Bronchial smooth muscle cell (primary cell): ENCODE results near the gene KRTAP6-2. TPM values are rescaled to one million over a fixed set of nuclear protein-coding genes. Genes with fewer than 3 reads are reported as not detected.

ENCODE experiments used
- total RNA-seq: library from RNA; depleted of rRNA; stranded (reverse); fragments of >200 nt; gene quantifications from 2 replicates; pipeline ENCODE4 v1.2.1, GENCODE V29; 2014

The KRTAP6-2 gene, protein sequence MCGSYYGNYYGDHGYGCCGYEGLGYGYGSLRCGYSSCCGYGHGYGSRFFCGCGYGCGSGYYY
- not detected in 2 replicates for total RNA-seq

DNA sequence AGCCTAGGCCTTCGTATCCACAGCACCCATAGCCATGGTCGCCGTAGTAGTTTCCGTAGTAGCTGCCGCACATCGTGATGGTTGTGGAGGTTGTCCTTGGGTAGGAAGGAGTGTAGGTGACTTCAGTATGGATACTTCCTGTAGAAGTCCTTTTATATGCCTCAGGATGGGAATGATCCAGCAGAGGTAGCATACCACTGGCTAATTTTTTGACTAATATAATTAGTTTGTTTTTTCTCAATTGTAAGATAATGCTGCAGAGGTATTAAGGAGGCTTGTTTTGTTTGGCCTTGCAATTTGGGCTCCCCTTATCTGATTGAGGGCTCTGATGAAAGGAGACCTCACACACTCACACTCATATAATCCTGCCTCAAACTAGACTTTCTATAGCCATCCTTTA lies at the start of gene KRTAP6-2:
KRTAP6-2 (minus strand) TSS at position 101 of the 400 bp plus-strand sequence; CDS start at position 73, 28 bp downstream.

DNA sequence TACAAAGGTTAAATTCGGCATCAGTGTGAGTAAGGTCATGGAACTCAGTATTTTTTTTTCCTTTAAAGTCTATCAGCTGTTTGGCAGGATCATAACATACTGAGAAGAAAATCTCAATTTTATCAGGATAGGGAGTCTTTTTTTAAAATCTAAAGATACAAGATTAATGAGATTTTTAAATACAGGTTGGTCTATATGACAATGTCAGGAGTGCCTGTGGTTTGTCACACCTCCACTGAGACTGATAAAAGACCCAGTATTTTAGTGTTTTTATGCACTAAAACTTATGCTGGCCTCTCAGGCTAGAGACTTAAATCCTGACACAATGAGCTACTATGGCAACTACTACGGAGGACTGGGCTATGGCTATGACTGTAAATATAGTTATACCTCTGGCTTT lies 43.9 kb upstream of the KRTAP6-2 start, which contains the start of gene KRTAP20-3:
KRTAP20-3 (plus strand) TSS at position 301 of the 400 bp plus-strand sequence.

DNA sequence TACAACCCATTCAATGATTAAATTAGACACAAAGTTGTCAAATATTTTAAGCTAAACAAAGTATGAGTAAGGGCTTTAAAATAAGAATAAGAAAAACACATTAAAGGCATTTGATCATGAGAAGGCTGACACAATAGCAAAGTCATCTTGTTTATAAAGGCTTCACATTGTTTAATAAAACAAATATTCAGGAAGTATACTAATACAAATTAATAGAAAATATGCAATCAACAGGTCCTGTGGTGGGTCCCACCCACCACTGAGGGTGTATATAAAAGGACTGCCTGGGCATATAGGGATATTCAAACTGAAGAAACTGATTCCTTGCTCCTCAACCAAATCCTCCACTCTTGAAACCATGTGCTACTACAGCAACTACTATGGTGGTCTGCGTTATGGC lies 36.2 kb upstream of the KRTAP6-2 start, which contains the start of gene KRTAP20-2:
KRTAP20-2 (plus strand) TSS at position 301 of the 400 bp plus-strand sequence; CDS start at position 359, 58 bp downstream.

DNA sequence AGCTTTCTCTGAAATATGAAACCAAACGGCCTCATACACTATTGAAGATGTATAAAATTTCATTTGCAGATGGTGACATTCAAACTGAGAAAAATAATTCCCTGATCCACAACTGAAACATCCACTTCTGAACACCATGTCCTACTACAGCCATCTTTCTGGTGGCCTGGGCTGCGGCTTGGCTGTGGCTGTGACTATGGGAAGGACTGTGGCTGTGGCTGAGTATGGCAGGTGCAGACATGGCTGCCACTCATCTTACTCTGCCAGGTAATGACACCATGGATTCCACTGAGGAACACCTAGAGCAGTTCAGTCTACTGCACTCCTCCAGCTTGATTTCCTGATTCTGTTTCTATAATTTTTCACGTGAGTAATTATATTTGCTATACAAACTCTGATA lies 21.8 kb upstream of the KRTAP6-2 start, which contains the start of gene KRTAP20-4:
KRTAP20-4 (plus strand) TSS at position 106 of the 400 bp plus-strand sequence.

DNA sequence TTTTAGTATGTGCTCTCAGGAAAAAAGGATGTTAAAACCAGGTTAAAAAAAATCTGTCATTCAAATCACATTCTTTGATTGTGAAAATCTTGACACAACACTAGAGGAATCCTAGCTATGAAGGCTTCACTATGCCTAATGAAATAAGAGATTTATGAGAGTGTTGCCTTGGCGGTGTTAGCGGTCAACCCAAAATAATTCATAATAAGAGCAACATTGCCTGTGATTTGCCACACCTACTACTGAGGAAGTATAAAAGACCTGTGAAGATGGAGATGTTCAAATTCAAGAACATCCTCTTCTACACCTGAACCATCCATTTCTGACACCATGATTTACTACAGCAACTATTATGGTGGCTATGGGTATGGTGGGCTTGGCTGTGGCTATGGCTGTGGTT lies 17.4 kb upstream of the KRTAP6-2 start, which contains the start of gene KRTAP20-1:
KRTAP20-1 (plus strand) TSS at position 301 of the 400 bp plus-strand sequence; CDS start at position 331, 30 bp downstream.

DNA sequence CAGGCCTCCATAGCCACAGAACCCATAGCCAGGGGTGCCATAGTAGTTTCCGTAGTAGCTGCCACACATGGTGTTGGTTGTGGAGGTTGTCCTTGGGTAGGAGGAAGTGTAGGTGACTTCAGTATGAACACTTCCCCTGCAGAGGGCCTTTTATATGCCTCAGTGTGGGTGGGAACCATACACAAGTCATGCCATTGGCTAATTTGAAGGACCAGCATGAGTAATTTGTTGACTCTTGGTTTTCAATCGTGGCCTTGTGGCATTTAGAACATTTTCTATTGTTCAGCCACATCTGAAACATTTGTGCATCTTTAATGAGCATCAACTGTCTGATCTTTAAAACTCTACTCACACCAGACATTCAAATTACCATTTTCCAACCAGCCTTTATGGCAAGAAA lies 15.1 kb upstream of the KRTAP6-2 start, which contains the start of gene KRTAP6-1:
KRTAP6-1 (minus strand) TSS at position 95 of the 400 bp plus-strand sequence; CDS start at position 69, 26 bp downstream.

DNA sequence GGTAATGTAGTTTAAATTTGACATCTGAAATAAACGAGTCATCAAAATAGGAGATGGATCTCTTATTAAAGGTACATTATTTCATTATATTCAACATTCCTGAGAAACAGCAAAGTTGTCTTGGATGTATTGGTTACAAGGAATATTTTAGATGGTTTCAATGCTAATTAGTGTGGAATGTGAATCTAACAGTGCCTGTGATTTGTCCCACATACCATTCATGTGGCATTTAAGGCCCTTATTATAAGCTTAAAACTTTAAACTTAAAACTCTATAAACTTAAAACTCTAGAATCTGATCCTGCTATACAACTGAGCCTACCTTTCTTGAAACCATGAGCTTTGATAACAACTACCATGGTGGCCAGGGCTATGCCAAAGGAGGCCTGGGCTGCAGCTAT lies 2.1 kb upstream of the KRTAP6-2 start, which contains the start of gene KRTAP22-1:
KRTAP22-1 (plus strand) TSS at position 301 of the 400 bp plus-strand sequence.

DNA sequence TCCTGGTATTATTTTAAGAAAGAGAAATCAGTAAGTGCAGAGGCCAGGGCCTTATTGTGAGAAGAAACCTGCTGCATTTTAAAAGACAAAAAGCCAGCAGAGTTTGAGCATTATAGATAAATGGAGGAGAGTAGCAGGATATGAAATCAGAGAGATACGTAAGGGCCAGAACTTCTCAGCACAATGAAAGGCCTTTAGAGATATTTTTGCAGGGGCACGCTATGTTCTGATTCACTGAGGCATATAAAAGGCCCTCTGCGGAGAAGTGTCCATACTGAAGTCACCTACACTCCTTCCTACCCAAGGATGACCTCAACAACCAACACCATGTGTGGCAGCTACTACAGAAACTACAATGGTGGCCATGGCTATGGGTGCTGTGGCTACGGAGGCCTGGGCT lies 6.6 kb downstream of the KRTAP6-2 start, which contains the start of gene KRTAP6-3:
KRTAP6-3 (plus strand) TSS at position 301 of the 400 bp plus-strand sequence; CDS start at position 307, 6 bp downstream.

DNA sequence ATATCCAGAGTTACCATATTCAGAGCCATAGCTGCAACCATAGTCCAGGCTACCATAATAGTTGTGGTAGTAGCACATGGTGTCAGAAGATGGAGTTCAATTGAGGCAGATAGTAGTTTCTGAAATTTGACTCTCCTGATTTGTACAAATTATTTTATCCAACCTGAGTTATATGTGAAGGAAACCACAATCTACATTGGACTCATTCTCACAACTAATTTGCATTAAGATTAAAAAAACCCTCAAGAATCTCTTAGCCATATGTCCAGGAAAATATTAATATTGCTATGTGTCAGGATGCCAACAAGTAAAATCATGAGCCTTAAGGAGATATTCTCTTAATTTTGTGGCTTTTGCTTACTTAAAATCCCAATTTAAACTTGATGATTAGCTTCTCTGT lies 8.4 kb downstream of the KRTAP6-2 start, which contains the start of gene KRTAP22-2:
KRTAP22-2 (minus strand) TSS at position 101 of the 400 bp plus-strand sequence.

DNA sequence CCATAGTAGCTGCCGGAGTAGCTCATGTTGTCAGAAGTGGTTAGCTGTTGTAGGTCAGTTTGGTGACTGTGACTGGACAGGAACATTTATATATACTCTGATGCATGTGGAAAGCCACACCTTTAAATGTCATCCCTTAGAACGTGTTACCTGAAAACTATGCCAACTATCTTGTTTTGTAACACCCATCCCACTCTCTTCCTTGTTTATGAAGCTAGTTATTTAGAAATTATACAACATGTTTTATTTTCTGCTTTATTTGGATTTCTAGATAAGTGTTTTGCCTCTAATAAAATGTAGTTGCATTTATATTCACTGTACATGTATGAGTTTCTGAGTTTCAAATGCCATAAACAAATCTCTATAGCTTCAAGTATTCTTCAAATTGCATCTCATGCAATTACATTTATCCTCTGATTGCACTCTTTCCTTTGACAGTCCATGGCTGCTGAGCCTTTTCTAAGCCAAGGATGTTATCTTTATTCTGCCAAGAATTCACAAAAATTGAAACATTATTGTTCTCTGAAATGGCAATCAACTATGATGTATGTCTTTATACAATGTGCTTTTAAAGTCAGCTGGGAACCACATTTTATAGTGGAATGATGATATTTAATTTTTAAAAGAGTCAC lies 37.3 kb downstream of the KRTAP6-2 start, which contains the start of gene KRTAP19-7:
KRTAP19-7 (minus strand) TSS at position 51 of the 632 bp plus-strand sequence; CDS start at position 26, 25 bp downstream.

Other genes with a start within 250 kb of the KRTAP6-2 start
- gene KRTAP13-2, start 226.6 kb downstream of the KRTAP6-2 start, total RNA-seq: not detected in 2 replicates
- not detected in 2 replicates for gene KRTAP13-1, start 202.9 kb downstream of the KRTAP6-2 start, total RNA-seq
- not detected in 2 replicates for gene KRTAP13-3, start 173.0 kb downstream of the KRTAP6-2 start, total RNA-seq
- not detected in 2 replicates for gene KRTAP13-4, start 168.7 kb downstream of the KRTAP6-2 start, total RNA-seq
- not detected in 2 replicates for gene KRTAP15-1, start 158.6 kb downstream of the KRTAP6-2 start, total RNA-seq
- not detected in 2 replicates for gene KRTAP19-1, start 118.5 kb downstream of the KRTAP6-2 start, total RNA-seq
- gene KRTAP19-2, start 111.5 kb downstream of the KRTAP6-2 start, total RNA-seq: not detected in 2 replicates
- gene KRTAP19-3, start 106.9 kb downstream of the KRTAP6-2 start, total RNA-seq: not detected in 2 replicates
- gene KRTAP19-4, start 101.7 kb downstream of the KRTAP6-2 start, total RNA-seq: not detected in 2 replicates
- not detected in 2 replicates for gene KRTAP19-5, start 96.8 kb downstream of the KRTAP6-2 start, total RNA-seq
- gene KRTAP19-6, start 57.0 kb downstream of the KRTAP6-2 start, total RNA-seq: not detected in 2 replicates
- gene KRTAP19-7, start 37.6 kb downstream of the KRTAP6-2 start, total RNA-seq: not detected in 2 replicates
- gene KRTAP22-2, start 8.5 kb downstream of the KRTAP6-2 start, total RNA-seq: not detected in 2 replicates
- not detected in 2 replicates for gene KRTAP6-3, start 6.5 kb downstream of the KRTAP6-2 start, total RNA-seq
- gene KRTAP22-1, start 2.2 kb upstream of the KRTAP6-2 start, total RNA-seq: not detected in 2 replicates
- gene KRTAP6-1, start 15.0 kb upstream of the KRTAP6-2 start, total RNA-seq: not detected in 2 replicates
- not detected in 2 replicates for gene KRTAP20-1, start 17.5 kb upstream of the KRTAP6-2 start, total RNA-seq
- gene KRTAP20-4, start 21.7 kb upstream of the KRTAP6-2 start, total RNA-seq: not detected in 2 replicates
- not detected in 2 replicates for gene KRTAP20-2, start 36.3 kb upstream of the KRTAP6-2 start, total RNA-seq
- not detected in 2 replicates for gene KRTAP20-3, start 44.0 kb upstream of the KRTAP6-2 start, total RNA-seq
- not detected in 2 replicates for gene KRTAP21-3, start 119.9 kb upstream of the KRTAP6-2 start, total RNA-seq
- gene KRTAP21-2, start 148.4 kb upstream of the KRTAP6-2 start, total RNA-seq: not detected in 2 replicates
- not detected in 2 replicates for gene KRTAP21-1, start 156.5 kb upstream of the KRTAP6-2 start, total RNA-seq
- gene KRTAP8-1, start 214.4 kb upstream of the KRTAP6-2 start, total RNA-seq: not detected in 2 replicates
- gene KRTAP7-1, start 230.9 kb upstream of the KRTAP6-2 start, total RNA-seq: not detected in 2 replicates